GM18505 (cell line): Measurements from ENCODE around the gene ZBTB43.

ENCODE experiments used
- ATAC-seq: cut with Tn5 transposase; IDR thresholded peaks from one replicate; pipeline ENCODE4 v1.9.1; 2021; ENCODE audit not compliant: unreplicated experiment
- POLR2A ChIP-seq: IDR thresholded peaks from 4 replicates; pipeline ENCODE4 v1.6.1; 2011; ENCODE audit warnings: borderline replicate concordance; ENCODE audit not compliant: insufficient read depth, insufficient read length; ENCODE audit errors: extremely low read depth

The ZBTB43 gene

DNA sequence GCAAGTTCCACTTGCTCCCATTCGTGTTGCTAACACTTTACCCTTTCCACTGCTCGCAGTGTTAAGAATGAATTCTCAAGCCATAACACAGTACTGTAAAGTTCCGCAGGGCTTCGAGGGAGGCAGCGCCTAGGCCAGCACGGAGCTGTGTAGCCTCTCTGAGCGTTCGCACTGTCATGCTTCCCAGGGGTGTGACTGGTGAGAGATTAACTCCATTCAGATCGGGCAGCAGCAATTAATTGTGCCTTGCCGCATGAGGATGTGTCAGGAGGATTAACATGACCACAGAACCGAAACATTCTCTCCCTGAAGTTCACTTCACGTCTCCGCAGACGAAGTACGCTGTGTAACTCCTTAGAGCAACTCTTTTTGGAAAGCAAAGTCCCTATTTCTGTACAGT is 78.8 kb downstream of the ZBTB43 start:
- ATAC-seq: no peak
- no peak for TF ChIP-seq POLR2A

DNA sequence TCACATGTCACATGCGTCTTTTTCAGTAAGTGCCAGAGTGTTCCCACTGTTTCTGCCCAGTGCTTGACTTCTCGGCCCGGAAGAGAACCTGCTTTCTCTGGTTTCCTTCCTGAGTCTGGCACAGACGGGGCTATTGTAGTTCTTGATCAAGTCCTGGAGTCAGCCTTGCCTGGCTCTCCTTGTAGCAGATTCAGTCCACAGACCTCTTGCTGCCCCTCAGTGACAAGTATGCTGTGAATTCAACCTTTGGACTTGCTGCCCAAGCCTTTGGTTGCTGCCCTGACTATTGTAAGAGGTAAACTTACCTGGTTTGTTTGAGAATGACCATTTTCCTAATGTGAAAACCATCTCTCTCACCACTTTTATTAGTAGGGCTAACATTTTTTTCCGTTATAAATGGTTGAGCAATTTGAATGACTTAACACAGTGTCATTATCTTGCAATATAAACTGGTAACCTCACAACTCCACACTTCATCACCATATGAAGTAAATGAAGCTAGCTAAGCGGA is 80.3 kb downstream of the ZBTB43 start:
- TF ChIP-seq POLR2A: no peak
- ATAC-seq: no peak

DNA sequence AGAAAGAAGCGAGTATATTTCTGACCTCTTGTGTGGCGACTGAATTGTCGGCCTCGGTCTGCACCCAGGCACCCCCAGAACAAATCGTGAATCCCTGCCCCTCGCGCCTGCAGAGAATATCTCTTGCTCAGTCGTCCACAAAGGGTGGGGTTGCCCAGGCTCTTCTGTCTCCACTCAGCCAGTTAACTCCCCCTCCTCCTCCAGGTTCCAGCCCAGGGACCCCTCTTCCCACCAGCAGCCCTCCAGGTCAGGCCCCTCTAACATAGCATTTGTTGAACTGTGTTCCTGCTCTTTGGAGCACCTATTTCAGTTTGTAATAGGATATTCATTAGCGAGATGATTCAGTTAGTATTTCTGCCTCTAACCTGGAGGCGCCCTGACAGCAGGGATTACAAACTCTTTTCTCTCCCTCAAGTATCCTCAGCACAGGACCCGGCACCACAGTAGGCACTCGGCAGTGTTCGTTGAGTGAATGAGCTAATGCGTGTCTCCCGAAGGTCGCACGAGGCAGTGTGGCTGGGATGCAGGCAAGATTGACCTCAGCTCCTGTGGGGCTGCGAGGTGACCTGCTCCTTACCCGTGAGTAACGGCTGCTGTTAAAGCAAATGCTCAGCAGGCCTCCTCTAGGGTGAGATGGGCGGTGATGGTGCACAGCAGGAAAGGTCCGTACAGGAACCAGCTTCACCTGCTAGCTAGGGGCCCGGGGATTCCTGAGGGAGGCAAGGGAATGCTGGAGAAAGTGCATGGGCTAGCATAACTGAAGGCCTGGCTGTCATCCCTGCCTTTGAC is 81.4 kb downstream of the ZBTB43 start:
- no peak for ATAC-seq
- TF ChIP-seq POLR2A: no peak

DNA sequence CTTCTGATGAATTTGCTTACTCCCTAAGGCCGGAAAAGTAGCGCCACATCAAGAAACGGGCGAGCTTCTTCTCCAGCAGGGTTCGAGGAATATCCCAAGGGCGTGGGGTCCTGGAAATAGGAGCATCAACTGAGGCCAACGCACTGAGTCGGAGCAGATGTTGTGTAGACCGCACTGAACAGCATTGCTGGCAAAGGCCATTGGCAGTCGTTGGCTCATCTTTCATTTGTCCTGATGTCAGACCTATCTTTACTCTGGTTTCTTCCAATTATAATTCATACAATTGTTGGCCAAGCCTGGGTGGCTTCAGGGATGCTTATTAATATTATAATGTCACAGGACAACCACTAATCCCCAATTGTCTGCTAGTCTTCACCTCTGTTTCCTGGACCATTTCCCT is 82.1 kb downstream of the ZBTB43 start:
- no peak for ATAC-seq
- TF ChIP-seq POLR2A: no peak
